Fibroblast of pulmonary artery (primary cell): Measurements from ENCODE around the gene OR8K3.

Experiments used
- DNase-seq: peaks from one replicate; pipeline ENCODE4 v3.0.0-alpha.2; 2010; ENCODE audit warnings: low read depth
- H3K4me3 ChIP-seq: replicated peaks from 2 replicates; pipeline ENCODE4 v1.5.1; 2011; ENCODE audit warnings: low read depth, mild to moderate bottlenecking, control low read depth, low read length, moderate library complexity
- TF ChIP-seq, protein P1 (sequence below): IDR thresholded peaks from 2 replicates; pipeline ENCODE4 v1.5.1; 2011; ENCODE audit warnings: mild to moderate bottlenecking, control low read depth, low read length, inconsistent platforms; ENCODE audit errors: missing control alignments

Gene OR8K3

DNA sequence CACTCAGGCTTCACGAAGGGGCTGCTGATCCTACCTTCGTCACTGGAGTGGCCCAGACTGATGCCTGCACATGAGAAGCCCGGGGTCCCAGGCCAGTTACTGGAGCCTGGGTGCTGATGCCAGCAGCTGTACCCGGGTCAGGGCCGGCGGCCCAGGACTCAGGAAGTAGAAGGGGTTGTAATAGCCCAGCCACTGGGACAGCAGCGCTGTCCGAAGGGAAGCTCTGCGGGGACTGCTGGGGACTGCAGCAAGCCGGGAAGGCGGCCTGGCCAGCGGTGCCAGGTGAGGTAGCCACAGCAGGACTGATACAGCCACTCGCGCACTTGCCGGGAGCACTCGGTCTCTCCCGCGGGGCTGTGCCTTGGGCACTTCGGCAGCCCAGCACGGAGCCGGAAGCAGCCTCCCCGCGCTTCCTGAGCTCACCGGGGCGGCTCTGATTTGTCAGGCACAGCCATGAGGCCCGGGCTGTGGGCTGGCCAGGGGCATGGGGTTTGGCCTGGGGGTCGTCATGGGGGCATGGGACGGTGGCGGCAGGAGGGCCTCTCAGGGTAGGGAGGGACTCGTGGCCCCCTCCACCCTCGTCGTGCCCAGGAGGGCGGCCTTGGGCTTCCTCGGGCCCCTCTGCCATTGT is 17.0 kb downstream of the OR8K3 start:
- H3K4me3 ChIP-seq = no peak overlapping the region
- TF ChIP-seq, protein P1, sequence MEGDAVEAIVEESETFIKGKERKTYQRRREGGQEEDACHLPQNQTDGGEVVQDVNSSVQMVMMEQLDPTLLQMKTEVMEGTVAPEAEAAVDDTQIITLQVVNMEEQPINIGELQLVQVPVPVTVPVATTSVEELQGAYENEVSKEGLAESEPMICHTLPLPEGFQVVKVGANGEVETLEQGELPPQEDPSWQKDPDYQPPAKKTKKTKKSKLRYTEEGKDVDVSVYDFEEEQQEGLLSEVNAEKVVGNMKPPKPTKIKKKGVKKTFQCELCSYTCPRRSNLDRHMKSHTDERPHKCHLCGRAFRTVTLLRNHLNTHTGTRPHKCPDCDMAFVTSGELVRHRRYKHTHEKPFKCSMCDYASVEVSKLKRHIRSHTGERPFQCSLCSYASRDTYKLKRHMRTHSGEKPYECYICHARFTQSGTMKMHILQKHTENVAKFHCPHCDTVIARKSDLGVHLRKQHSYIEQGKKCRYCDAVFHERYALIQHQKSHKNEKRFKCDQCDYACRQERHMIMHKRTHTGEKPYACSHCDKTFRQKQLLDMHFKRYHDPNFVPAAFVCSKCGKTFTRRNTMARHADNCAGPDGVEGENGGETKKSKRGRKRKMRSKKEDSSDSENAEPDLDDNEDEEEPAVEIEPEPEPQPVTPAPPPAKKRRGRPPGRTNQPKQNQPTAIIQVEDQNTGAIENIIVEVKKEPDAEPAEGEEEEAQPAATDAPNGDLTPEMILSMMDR = no peak
- DNase-seq = no peak

GRCh38 chr11:56333156-56333555 is 18.2 kb downstream of the OR8K3 start:
- no peak overlapping the region for H3K4me3 ChIP-seq
- DNase-seq = no peak
- TF ChIP-seq, protein P1 = no peak

DNA sequence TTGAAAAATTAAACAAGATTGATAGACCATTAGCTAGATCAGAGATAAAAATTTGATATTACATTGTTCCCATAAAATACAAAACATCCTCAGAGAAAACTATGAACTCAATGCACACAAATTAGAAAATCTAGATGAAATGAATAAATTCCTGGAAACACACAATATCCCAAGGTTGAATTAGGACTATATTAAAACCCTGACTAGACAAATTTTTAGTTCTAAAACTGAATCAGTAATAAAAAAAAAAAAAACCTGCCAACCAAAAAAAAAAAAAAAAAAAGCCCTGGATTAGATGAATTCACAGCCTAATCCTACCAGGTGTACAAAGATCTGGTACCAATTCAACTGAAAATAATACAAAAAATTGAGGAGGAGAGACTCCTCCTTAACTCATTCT is 25.3 kb downstream of the OR8K3 start:
- no peak overlapping the region for H3K4me3 ChIP-seq

GRCh38 chr11:56345739-56346138 is 30.8 kb downstream of the OR8K3 start, which contains the start of gene OR8K1:
Gene OR8K1 (plus strand): TSS chr11:56346039. CDS start chr11:56346039, 0 bp downstream.
- no peak for DNase-seq
- H3K4me3 ChIP-seq = no peak within 1 kb of the TSS
- TF ChIP-seq, protein P1 = no peak

More for the DNA sequence above, 25.3 kb downstream of the OR8K3 start:
- TF ChIP-seq, protein P1 = no peak
- no peak for DNase-seq

GRCh38 chr11:56353991-56354390 is 39.0 kb downstream of the OR8K3 start, which contains the start of gene OR8J1:
Gene OR8J1 (plus strand): TSS chr11:56354291. CDS start chr11:56360247, 5,956 bp downstream.
- DNase-seq = no peak
- TF ChIP-seq, protein P1 = no peak
- H3K4me3 ChIP-seq = no peak within 1 kb of the TSS
